WTC11 (cell line): ENCODE measurements around the gene GCFC2. TPM values are rescaled to one million over a fixed set of nuclear protein-coding genes. Genes with fewer than 3 reads are reported as not detected.

Experiments used
- ATAC-seq: fragments of 200-7000 bp; cut with Tn5 transposase; 2 replicates; pipeline ENCODE4 v1.10.0; 2021; ENCODE audit warnings: mild to moderate bottlenecking, moderate library complexity
- CTCF ChIA-PET: fragments of 300-600 bp; sonication (Branson Sonifier 250); formaldehyde crosslinking; loops from one replicate; lab custom pipeline; 2021; ENCODE audit warnings: antibody characterized with exemption; lab: Charles Lee
- POLR2A ChIA-PET: fragments of 350-600 bp; sonication (Branson Sonifier 250); formaldehyde crosslinking; loops from one replicate; lab custom pipeline; 2021; ENCODE audit warnings: antibody characterized with exemption; lab: Charles Lee
- DNase-seq: peaks from one replicate; pipeline ENCODE4 v3.0.0; 2021; ENCODE audit warnings: low spot score
- H3K27ac Mint-ChIP-seq: 2 replicates; pipeline ENCODE4 v1.8.0; 2021; ENCODE audit warnings: mixed read lengths
- H3K27me3 Mint-ChIP-seq: 2 replicates; pipeline ENCODE4 v1.8.0; 2021; ENCODE audit warnings: low read depth, mild to moderate bottlenecking, moderate library complexity, mixed read lengths
- H3K36me3 Mint-ChIP-seq: 2 replicates; pipeline ENCODE4 v1.8.0; 2021; ENCODE audit warnings: mixed read lengths
- H3K4me1 Mint-ChIP-seq: 2 replicates; pipeline ENCODE4 v1.8.0; 2022; ENCODE audit warnings: mixed read lengths
- H3K4me3 Mint-ChIP-seq: 2 replicates; pipeline ENCODE4 v1.8.0; 2021; ENCODE audit warnings: mild to moderate bottlenecking, moderate library complexity, mixed read lengths
- H3K9me3 Mint-ChIP-seq: 2 replicates; pipeline ENCODE4 v1.8.0; 2021; ENCODE audit warnings: mixed read lengths
- AFF4 ChIP-seq: sonication (generic); formaldehyde crosslinking; IDR thresholded peaks from 2 replicates; pipeline ENCODE4 v1.8.1; 2023; ENCODE audit warnings: mild to moderate bottlenecking, missing genetic modification reagents, borderline replicate concordance
- AR ChIP-seq: fragments of 250-450 bp; sonication (Bioruptor Pico); IDR thresholded peaks from 2 replicates; pipeline ENCODE4 v1.9.0; 2021; ENCODE audit warnings: mild to moderate bottlenecking
- ETV6 ChIP-seq: sonication (generic); formaldehyde crosslinking; IDR thresholded peaks from 2 replicates; pipeline ENCODE4 v1.8.1; 2022; ENCODE audit warnings: mild to moderate bottlenecking, missing genetic modification reagents
- GTF2I ChIP-seq: fragments of 250-450 bp; sonication (Bioruptor Pico); conservative IDR thresholded peaks from 2 replicates; pipeline ENCODE4 v1.4.0; 2021; ENCODE audit warnings: mild to moderate bottlenecking
- HMGA2 ChIP-seq: fragments of 250-450 bp; sonication (Bioruptor Pico); IDR thresholded peaks from 2 replicates; pipeline ENCODE4 v1.4.0; 2021; ENCODE audit warnings: mild to moderate bottlenecking, moderate library complexity
- HMGXB4 ChIP-seq: sonication (generic); formaldehyde crosslinking; IDR thresholded peaks from 2 replicates; pipeline ENCODE4 v1.8.1; 2023; ENCODE audit warnings: mild to moderate bottlenecking, moderate library complexity, missing genetic modification reagents
- JAZF1 ChIP-seq: fragments of 250-450 bp; sonication (Bioruptor Pico); IDR thresholded peaks from 2 replicates; pipeline ENCODE4 v1.9.0; 2021; ENCODE audit warnings: moderate library complexity, mild to moderate bottlenecking, inconsistent platforms
- NR1H2 ChIP-seq: sonication (generic); formaldehyde crosslinking; IDR thresholded peaks from 2 replicates; pipeline ENCODE4 v1.9.0; 2021; ENCODE audit warnings: mild to moderate bottlenecking, moderate library complexity, missing genetic modification reagents
- PREB ChIP-seq: sonication (generic); formaldehyde crosslinking; IDR thresholded peaks from 2 replicates; pipeline ENCODE4 v1.8.1; 2022; ENCODE audit warnings: mild to moderate bottlenecking, missing genetic modification reagents, moderate library complexity, borderline replicate concordance
- SMAD4 ChIP-seq: sonication (generic); formaldehyde crosslinking; IDR thresholded peaks from 2 replicates; pipeline ENCODE4 v1.8.0; 2022; ENCODE audit warnings: mild to moderate bottlenecking, missing genetic modification reagents
- USF2 ChIP-seq: sonication (generic); formaldehyde crosslinking; IDR thresholded peaks from 2 replicates; pipeline ENCODE4 v1.8.1; 2023; ENCODE audit warnings: mild to moderate bottlenecking, missing genetic modification reagents, moderate library complexity
- ZNF219 ChIP-seq: sonication (generic); formaldehyde crosslinking; IDR thresholded peaks from 2 replicates; pipeline ENCODE4 v1.8.0; 2023; ENCODE audit warnings: missing genetic modification reagents, mild to moderate bottlenecking, borderline replicate concordance
- ZNF512 ChIP-seq: sonication (generic); formaldehyde crosslinking; IDR thresholded peaks from 2 replicates; pipeline ENCODE4 v1.8.1; 2022; ENCODE audit warnings: missing genetic modification reagents, borderline replicate concordance
- ZNF671 ChIP-seq: fragments of 250-450 bp; sonication (Bioruptor Pico); IDR thresholded peaks from 2 replicates; pipeline ENCODE4 v1.8.0; 2021; ENCODE audit warnings: mild to moderate bottlenecking
- total RNA-seq: library from RNA; stranded (reverse); gene quantifications from 3 replicates; pipeline ENCODE4 v1.2.3, GENCODE V29; 2021

The GCFC2 gene
- total RNA-seq, 1 experiment from 2014 or later, result 14.4 TPM

GRCh38 chr2:75633620-75634019, 77.1 kb downstream of the GCFC2 start:
- ATAC-seq, result no peak
- Mint-ChIP-seq H3K36me3 (no peaks in the 10 kb centered on the region), H3K27me3 (no peaks in the 10 kb centered on the region; the same call in 1 of the 2 replicates), H3K27ac (no peak overlapping the region), H3K4me3 (no peak overlapping the region), H3K4me1 (peaks cover 12% of the 10 kb centered on the region), H3K9me3 (no peaks in the 10 kb centered on the region; the same call in 1 of the 2 replicates)
- CTCF ChIA-PET, result no interaction called here
- DNase-seq, result no peak
- POLR2A ChIA-PET, result interaction anchor here (0.7 kb wide), 1 partner anchor 1730 kb away, joined by 3 read pairs; no protein-coding TSS in a partner anchor
- TF ChIP-seq ZNF671 (CRISPR knock-in tag) (no peak), NR1H2 (CRISPR knock-in tag) (no peak), ZNF219 (CRISPR knock-in tag) (no peak), PREB (CRISPR knock-in tag) (no peak), USF2 (no peak), ZNF512 (CRISPR knock-in tag) (no peak), SMAD4 (no peak), ETV6 (CRISPR knock-in tag) (no peak), HMGA2 (CRISPR knock-in tag) (no peak), AR (CRISPR knock-in tag) (no peak), JAZF1 (CRISPR knock-in tag) (no peak), HMGXB4 (CRISPR knock-in tag) (no peak), GTF2I (CRISPR knock-in tag) (no peak), AFF4 (no peak)
